A204.1 (cell line): Measurements from ENCODE around the gene ITGA11.

ENCODE experiments used
- FAIRE-seq: peaks from 2 replicates; lab custom pipeline; 2012; peaks lifted over from hg19 to GRCh38; lab: Jason Lieb, UNC

ITGA11 gene

DNA sequence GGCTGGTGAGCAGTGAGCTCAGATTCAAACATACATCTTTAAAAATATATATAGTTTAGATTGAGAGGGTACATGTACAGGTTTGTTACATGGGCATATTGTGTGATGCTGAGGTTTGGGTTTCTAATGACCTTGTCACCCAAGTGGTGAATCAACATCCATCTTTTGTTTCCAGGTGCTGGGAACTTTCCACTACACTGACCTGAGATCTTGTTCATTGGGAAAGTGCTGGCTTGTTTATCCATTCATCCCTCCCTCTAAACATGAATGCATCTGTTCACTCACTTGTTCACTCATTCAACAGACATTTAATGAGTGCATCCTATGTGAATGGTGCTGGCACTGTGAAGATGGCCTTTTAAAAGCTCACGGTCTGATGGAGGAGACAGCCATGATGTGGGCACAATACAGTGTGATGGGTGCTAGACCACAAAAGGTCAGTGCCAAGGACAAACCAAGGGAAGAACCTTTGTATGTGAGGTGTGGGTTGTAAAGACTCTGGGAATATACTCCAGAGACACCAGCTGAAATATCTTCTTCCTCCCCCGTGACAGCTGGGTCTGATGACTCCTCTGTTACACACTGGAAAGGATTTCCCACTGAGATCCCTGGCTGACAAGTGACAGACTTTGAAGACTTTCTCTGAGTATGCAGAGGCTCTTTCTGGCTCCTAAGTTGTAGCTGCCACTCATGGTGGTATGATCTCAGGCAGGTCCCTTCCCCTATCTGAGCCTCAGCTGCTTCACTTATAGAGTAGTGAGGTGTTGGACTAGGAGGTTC is 16.2 kb upstream of the ITGA11 start:
- no peak for FAIRE-seq

DNA sequence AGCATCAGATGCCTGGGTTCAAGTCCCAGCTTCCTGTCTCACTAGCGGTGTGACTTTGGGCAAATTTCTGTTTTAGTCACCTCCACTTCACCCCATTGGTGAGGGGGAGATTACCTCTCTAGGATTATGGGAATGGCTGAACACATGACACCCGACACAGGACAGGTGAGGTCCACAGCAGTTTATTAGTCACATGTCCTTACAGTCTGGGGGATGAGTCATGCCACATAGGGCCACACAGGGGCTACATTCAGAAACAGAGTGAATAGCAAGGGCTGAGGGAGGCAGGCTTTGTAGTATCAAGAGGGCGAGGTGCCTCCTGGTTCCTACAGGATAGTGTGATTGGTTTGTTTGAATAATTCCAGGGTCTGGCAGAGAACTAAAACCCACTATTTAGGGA is 15.2 kb upstream of the ITGA11 start:
- no peak for FAIRE-seq

DNA sequence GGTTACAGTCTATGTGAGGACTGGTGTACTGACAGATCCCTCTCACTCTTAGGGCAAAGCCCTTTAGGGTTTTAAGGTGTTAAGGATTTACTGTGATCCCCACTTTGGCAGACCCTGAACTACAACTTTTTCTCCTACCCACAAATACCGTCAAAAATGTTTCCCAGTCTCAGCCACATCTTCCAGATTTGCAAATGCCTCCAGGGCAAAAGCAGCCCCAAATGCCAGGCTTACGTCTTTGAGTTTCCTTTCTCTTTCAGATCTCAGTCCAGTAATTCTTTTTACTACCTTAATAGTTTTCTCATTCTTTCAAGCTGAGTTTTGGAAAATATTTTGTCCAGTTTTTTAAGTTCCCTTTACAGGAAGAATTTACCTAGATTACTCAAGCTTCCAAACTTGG is 13.4 kb upstream of the ITGA11 start:
- FAIRE-seq = no peak

DNA sequence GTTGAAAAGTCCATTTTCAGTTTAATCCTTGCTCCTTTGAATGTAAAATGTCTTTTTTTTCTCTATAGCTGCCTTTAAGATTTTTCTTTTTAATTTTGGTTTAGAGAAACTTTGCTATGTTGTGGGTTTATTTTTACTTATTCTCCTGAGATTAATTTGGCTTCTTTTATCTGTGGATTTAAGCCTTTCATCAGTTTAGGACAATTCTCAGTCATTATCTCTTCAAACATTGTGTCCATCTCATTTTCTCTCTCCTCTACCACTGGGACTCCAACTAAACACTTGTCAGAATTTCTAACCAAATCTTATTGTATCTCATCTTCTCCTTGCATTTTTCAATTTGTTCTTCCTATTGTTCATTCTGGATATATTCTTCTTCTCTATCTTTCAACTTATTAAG is 12.4 kb upstream of the ITGA11 start:
- no peak for FAIRE-seq

DNA sequence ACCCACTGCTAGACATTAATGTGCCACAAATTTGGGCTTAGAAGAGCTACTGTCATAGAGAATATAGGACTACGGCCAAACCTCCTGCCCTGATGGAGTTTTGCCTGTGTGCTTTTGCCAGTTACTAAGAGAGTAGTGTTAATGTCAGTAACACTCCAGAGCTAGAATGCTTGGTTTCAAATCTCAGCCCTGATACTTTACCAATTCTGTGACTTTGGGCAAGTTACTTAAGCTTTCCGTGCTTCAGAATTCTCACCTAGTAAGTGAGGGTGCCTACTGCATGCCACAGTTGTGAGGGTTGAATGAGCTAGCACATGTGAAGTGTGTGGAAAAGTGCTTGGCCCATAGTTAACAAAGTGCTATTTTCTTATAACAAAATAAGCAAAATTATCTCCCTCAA is 10.9 kb upstream of the ITGA11 start:
- no peak for FAIRE-seq

DNA sequence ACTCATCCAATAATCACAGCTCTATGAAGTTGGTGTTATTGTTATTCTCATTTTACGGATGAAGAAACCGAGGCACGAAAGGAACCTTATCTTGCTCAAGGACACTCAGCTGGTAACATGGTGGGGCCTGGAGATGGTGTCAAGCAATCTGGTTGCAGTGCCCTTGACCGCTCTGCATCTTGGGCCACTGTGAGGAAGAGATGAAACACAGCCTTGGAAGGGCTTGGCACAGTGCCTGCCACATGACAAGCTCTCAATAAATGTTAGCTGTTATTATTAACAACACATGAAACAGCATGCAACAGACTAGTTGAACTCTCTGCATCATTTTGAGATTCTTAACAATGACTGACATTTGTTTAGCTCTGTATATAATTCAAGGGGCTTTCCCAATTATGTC is 10.1 kb upstream of the ITGA11 start:
- no peak for FAIRE-seq

DNA sequence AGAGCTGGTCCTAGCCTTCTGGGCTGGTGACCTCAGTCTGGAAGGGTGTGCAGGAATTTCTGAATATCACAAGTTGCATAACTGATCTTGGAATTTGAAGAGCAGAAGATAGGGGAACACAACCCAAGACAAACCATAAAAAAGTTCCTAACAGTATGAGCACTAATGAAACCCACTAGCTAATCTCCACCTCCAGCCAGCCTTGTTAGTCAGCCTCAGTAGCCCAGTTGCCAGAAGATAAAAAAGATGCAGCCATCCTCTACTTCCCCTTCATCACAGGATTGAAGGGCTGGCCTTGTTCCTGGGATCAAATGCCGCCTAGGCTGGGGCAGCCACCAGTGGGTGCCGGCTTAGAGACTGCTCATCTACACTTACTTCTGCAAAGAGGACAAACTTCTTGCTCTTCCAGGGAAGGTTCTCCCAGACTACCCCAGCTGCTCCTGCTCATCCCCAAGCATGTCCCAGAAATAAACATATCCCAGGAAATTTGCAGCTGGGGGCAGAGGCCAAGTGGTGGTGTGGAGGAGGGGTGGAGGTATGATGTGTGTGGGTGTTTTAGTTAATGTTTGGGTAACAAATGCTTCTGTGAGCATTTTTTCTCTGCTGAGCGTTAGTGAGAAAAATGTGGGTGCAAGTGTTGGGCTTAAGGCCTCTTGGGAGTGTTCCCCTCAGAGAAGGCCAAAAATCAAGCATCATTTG is 9.2 kb upstream of the ITGA11 start:
- FAIRE-seq = no peak

DNA sequence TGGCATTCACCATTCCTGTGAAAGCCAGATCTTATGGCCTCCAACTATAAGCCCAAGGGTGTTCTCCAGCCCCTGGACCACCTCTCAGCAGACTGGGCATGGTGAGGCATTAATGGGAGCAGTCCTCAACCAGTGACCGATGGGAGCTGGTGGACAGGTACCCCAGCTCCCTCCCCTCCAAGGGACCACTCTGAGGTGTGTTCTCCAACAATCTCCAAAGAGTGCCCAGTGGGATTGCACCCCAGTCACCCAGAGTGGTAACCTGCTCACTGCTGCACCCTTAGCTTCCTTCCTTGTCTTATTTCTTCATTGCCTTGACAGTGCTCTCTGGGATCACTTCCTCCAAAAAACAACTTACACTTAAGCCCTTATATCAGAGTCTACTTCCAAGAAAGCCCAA is 8.2 kb upstream of the ITGA11 start:
- no peak for FAIRE-seq

DNA sequence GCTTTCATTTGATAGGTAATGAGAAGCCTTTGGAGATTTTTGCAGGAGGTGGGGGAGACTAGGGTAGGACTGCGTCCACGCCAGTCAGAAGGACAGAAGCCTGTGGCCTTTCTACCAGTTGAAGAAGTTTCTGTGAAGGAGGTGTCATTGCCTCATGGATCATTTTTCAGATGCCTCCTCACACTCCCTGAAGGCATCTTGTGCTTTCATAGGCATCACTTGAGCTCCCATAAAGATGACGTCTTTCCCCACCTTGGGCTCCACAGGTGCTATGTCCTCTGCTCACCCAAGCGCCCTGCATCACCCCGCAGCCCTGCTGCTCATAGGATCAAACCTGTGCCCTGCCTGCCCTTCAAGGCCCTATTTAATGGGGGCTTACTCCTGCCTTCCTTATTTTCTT is 7.5 kb upstream of the ITGA11 start:
- no peak for FAIRE-seq

DNA sequence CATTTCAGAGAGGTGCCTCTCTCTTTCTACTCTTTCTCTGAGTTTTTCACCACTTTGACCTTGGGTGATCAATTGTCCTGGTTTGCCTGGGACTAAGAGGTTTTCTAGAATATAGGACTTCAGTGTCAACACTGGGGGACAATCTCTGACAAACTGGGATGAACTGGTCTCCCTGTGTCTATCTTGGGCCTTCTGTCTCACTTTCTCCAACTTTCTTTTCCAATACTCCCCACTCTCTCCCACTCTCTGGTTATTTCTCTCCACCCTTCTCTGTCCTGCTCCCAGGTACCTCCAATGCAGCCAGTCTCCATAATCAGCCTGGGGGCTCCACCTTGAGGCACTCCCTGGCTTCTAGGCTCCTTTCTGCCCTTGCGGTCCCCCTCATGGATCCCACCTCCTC is 4.7 kb upstream of the ITGA11 start:
- FAIRE-seq = no peak

DNA sequence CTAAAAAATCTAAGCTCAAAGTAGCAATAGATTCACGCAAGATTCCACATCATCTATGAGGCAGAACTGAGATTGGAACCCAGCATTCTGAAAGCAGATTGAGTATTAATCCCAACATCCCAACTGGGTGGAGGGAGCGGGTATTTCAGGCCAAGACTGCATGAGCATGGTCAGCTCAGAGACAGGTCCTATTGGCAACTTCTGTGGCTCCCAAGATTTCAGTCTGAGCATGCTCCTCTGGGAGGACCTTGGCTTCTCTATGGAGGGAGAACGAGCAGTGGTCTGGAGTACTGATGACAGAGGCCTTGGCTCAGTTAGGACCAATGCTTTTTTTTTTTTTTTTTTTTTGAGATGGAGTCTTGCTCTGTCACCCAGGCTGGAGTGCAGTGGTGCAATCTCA is 4.0 kb upstream of the ITGA11 start:
- FAIRE-seq = no peak

DNA sequence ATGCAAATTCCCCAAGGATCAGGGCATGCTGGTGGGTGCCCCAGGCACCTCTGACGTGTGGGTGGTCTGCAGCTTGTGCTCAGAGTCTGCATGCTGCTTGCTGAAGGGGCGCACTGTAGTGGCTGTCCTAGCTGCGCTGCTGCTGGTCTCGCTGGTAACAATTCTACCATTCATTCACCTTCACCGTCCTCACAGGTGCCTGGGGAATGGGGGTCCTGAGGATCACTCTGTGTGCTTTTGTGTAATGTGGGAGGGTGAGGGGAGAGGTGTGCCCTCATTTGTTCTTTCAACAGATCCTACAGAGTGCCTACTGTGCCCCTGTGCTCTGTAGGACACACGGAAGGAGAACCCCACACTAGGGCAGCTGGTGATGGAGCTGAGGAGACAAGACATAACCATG is 2.1 kb upstream of the ITGA11 start:
- no peak for FAIRE-seq

DNA sequence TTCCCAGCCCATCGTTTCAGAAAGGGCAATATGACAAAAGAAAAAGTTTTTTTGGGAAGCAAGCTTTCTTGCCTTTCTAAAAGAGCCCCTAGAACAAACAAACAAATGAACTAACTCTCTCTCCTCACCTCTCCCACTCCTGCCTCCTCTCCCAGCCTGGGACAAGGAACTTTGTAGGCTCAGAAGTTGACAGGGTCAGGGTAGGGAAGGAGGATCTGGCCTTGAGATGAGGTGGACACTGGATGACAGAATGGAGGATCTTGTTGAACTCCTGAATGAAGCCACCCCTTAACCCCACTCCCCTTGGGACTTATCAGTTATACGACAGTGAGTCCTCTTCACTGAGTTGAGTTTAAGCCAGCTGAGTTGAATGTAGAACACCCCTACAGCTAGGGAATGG is 1.6 kb upstream of the ITGA11 start:
- FAIRE-seq = no peak

DNA sequence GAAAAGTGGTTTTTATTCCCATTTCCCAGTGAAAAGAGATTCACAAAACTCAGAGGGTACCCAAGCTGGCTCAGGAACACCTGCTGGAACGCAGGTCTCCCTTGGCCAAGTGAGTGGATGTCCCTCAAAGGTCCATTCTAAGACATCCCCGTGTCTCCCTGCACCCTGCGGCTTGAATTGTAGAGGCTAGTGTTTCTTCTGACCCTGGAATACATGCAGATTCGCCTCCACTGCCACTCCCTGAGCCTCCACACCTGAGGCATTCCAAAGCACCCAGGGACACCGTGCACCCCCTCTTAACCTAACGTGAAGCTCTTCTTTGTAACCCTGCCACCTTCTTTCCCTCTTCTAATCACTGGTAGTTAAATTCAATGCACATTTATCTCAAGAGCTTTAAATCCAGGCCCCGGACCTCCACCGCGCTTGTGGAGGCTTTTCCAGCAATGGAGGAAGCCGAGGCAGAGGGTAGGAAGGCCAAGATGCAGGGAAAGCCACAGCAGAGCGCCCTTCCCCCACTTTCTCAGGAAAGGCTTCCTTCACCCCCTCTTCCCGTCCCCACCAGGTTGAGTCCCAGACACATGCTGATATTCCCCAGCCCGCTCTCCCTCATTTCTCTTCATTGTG is 590 bp upstream of the ITGA11 start:
- FAIRE-seq = no peak

DNA sequence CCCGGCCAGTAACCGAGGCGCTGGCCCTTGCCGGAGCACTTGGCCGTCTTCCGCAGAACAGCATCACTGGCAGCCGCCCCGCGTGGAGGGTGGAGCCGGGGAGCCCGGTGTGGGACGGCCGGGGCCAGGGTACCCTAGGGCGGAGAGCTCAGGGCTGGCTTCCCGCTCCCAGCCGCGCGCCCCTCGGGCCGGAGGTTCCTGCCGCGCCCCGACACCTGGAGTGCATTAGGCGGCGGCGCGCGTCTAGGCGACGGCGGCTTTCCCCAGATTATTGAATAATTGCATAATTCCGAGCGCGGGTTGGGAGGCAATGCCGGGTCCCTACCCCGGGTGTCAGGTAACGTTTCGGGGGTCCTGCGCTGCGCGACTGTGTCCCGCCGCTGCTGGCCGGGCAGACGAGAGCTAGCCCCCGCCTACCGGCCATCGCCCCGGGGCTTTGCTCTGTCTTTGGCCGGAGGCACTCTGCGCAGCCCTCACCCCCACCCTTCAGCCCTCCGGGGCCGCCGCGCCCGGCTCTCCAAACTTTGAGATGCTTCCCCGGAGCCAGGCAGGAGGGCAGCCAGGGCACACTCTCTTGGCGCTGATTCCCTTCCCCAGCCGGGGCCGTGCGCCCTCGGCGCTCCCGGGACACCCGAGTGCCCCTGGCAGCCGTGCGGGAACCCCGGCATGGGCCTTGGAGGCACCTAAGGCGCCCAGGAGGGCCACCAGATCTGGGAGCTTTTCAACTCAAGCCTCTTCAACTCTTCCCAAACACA is 749 bp downstream of the ITGA11 start:
- no peak for FAIRE-seq

DNA sequence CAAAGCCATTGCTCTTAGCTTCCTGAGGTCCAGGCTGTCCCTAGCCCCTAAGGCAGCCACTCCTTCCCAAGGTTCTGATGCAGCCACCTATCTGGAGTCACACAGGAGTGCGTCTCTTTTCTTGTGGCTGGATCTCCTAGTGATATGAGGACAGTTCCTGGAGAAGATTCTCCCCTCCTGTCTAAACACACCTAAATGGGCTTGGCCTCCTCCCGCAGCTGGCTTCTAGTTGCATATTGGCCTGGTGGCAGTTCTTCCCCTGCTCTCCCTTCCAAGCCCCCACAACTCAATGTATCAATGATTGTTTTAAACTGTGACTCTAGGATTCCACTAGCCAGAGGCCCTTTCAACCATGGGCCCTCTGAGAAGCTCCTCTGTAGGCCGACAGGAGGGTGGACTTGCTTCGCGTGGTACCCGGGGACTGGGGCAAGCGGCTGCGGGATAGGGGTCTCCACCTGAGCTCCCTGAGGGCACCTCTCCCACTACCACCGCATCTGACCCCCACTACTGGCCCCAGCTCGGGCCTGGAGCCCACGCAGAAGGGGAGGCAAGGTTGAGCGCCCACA is 1.4 kb downstream of the ITGA11 start:
- no peak for FAIRE-seq

DNA sequence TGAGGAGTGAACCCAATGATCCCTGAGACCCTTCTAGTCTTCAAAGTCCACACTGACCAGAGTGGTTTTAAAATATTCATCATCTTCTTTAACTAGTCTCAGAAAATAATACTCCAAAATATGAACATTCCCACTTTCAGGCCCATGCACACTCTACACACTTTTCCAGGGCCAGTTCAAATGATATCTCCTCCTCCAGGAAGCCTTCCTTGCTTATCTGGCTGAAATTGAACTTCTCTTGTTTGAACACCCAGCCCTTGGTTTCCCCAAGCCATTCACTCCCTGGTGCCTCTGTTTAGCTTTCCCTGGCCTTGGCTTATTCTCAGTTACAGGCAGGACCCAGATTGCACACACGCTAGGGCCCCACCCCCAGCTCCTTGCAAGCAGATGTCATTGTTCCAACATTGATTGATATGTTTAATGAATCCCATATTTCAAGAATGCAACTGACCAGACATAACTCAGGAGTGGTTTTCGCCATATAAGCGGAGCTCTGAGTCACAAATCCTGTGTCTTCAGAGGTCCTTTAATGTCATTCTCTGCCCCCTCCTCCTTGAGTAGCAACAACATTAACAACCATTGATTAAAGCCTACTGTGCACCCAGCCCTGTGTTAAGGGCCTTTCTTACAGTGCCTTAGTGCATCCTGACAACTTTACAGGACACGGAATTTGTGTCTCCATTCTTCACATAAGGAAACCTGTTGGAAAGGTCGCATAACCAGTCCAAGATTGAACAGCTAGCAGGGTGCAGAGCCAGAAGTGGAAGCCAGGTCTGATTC is 2.1 kb downstream of the ITGA11 start:
- no peak for FAIRE-seq

DNA sequence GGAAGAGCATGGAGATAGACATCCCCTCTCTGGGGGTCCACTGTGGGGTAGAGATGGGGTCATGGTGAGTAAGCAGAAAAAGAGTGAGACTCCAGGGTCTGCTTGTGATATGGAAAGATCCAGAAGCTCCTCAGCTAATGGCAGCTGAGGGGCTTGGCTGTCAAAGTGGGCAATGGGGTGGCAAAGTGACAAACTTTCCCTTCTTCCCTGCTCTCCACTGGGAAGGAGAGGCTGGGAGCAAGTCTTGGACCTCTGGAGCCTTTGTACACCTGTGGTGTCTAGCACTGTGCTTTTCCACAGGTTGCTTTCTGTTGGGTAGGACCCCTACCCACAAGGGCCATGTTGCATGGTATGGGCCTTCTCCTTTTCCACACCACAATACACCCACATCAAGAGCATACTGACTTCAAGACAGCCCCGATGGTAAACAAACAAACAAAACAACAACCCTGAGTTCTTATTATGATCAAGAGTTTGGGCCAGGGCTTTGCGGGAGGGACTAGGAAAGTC is 3.5 kb downstream of the ITGA11 start:
- no peak for FAIRE-seq

DNA sequence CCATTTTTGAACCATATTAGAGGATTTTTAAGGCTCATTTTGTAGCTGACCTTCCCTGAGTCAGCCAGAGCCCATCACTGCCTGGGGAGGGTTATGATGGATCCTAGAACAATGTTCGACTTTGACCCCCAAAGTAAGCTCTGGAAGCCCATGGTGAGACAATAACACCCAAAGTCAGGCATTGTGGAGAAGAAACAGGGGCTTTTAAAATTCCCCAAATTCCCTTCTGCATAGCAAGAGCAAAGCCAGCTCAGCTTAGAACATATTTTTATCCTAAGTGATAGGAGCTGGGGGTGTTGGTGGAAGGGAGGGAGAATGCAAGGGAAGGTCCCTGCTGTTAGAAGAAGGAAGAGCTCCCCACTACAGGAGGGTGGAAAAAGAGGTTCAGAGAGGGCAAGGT is 4.0 kb downstream of the ITGA11 start:
- FAIRE-seq = no peak

DNA sequence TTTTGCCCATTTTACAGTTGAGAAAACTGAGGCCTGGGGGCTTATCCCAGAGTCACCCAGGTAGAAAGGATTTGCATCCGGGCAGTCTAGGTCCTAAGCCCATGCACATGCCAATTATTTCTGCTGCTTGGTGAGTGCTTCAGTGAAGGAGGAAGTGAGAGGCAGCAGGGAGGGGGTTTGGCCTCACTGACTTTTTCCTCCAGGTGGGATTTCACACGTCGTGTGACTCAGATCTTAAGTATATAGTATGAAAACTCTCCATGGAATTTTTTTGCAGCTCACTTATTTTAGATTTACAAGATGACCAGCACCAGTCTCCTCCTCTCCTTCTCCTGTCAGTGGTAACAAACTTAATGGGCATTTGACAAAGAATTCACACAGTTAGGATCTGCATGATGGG is 4.6 kb downstream of the ITGA11 start:
- FAIRE-seq = no peak

DNA sequence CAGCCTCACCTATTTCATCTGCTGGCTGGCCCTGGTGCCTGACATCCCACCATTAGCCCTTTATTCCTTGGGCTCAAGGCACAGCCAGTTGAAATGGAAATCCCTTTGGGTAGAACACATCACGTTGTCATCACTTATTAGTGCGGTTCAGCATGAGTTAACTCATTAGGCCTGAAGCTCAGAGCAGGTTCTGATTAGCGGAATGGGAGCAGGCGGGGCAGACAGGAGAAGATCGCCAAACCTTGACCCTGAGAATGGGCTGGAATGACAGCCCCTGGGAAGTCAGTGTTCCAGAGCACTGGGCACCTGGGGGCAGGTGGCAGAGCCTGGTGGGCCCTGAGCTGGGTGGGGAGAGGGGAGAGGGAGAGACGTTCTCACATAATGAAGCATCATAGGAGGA is 5.8 kb downstream of the ITGA11 start:
- no peak for FAIRE-seq
